Measurements from ENCODE around the gene SEPTIN7. TPM values are rescaled to one million over a fixed set of nuclear protein-coding genes. Genes with fewer than 3 reads are reported as not detected.
A peak's percentile ranks its signal among the peaks of the same experiment; 100 is the strongest.

The SEPTIN7 gene
- total RNA-seq, 1 donor from 2014 or later, result 339 TPM

GRCh38 chr7:35828817-35829216, 28.0 kb downstream of the SEPTIN7 start:
- FAIRE-seq (no peak), DNase-seq (ENCODE audit: low read depth) (no peak)
- H3K36me3 ChIP-seq (ENCODE audit: insufficient read depth, low read length), result peaks cover 4% of the 10 kb centered on the region
- peaks cover 9% of the 10 kb centered on the region for H3K4me1 ChIP-seq (ENCODE audit: insufficient read depth, low read length)
- H3K4me3 ChIP-seq (ENCODE audit: insufficient read depth, low read depth, low read length), result no peak overlapping the region
- Mint-ChIP-seq H3K4me1 (ENCODE audit: low read depth, unreplicated experiment) (peaks cover 49% of the 10 kb centered on the region), H3K36me3 (ENCODE audit: low read depth, unreplicated experiment) (peaks cover 12% of the 10 kb centered on the region), H3K27me3 (ENCODE audit: low read depth, unreplicated experiment) (no peaks in the 10 kb centered on the region), H3K9me3 (ENCODE audit: unreplicated experiment) (no peaks in the 10 kb centered on the region), H3K27ac (ENCODE audit: unreplicated experiment) (no peak overlapping the region), H3K4me3 (ENCODE audit: unreplicated experiment) (no peak overlapping the region)
- H3K79me2 ChIP-seq (ENCODE audit: insufficient read depth, low read length), result peaks cover 100% of the 10 kb centered on the region
- peaks cover 89% of the 10 kb centered on the region for H4K20me1 ChIP-seq (ENCODE audit: insufficient read depth, low read length)
- H3K9ac ChIP-seq (ENCODE audit: low read length), result no peak overlapping the region
- H2AFZ ChIP-seq (ENCODE audit: low read depth, low read length), result no peak overlapping the region
- no peak overlapping the region for H3K27ac ChIP-seq (ENCODE audit: low read depth, low read length)
- H3K4me2 ChIP-seq (ENCODE audit: low read length), result no peak overlapping the region
- no peaks in the 10 kb centered on the region for H3K9me3 ChIP-seq (ENCODE audit: insufficient read depth, low read depth, low read length)
- no peaks in the 10 kb centered on the region for H3K27me3 ChIP-seq (ENCODE audit: insufficient read depth, low read length)
- TF ChIP-seq CTCF (IDR thresholded peaks at IDR 0.05; ENCODE audit: insufficient read depth, low read depth, low read length) (no peak), EZH2 (IDR thresholded peaks at IDR 0.05; ENCODE audit: insufficient read depth, low read length) (no peak)

- Mint-ChIP-seq H3K27me3 (ENCODE audit: low read depth, unreplicated experiment) (no peaks in the 10 kb centered on the region), H3K36me3 (ENCODE audit: low read depth, unreplicated experiment) (peaks cover 12% of the 10 kb centered on the region), H3K4me3 (ENCODE audit: unreplicated experiment) (no peak overlapping the region), H3K27ac (ENCODE audit: unreplicated experiment) (peak overlapping the region; percentile 1), H3K9me3 (ENCODE audit: unreplicated experiment) (no peaks in the 10 kb centered on the region), H3K4me1 (ENCODE audit: low read depth, unreplicated experiment) (peaks cover 51% of the 10 kb centered on the region)
- Histone ChIP-seq H3K36me3 (ENCODE audit: insufficient read depth, low read length) (peaks cover 15% of the 10 kb centered on the region), H3K4me1 (ENCODE audit: insufficient read depth, low read length) (peaks cover 9% of the 10 kb centered on the region), H3K4me3 (ENCODE audit: insufficient read depth, low read depth, low read length) (no peak overlapping the region), H2AFZ (ENCODE audit: low read depth, low read length) (no peak overlapping the region), H3K79me2 (ENCODE audit: insufficient read depth, low read length) (peaks cover 100% of the 10 kb centered on the region), H3K4me2 (ENCODE audit: low read length) (peak overlapping the region; percentile 42), H3K9ac (ENCODE audit: low read length) (no peak overlapping the region), H3K9me3 (ENCODE audit: insufficient read depth, low read depth, low read length) (no peaks in the 10 kb centered on the region), H3K27ac (ENCODE audit: low read depth, low read length) (no peak overlapping the region), H4K20me1 (ENCODE audit: insufficient read depth, low read length) (peaks cover 80% of the 10 kb centered on the region), H3K27me3 (ENCODE audit: insufficient read depth, low read length) (no peaks in the 10 kb centered on the region)
- TF ChIP-seq CTCF (IDR thresholded peaks at IDR 0.05; ENCODE audit: insufficient read depth, low read depth, low read length), result no peak
- TF ChIP-seq EZH2 (IDR thresholded peaks at IDR 0.05; ENCODE audit: insufficient read depth, low read length), result no peak
- DNase-seq (ENCODE audit: low read depth) (peak; percentile 51), FAIRE-seq (no peak)
Observed at GRCh38 chr7:35831208-35831607, 30.4 kb downstream of the SEPTIN7 start.

All from astrocyte (in vitro differentiated cells and primary cell).